Stimulated activated naive CD4-positive, alpha-beta T cell (primary cell): Measurements from ENCODE around the gene U2AF1L4.
"Not testable (repeated sequence)": the region's sequence is repeated elsewhere in the genome, so short reads cannot be mapped to it uniquely, and the experiment has no call there.

Experiments used
- DNase-seq, 6 experiments: peaks; one replicate each; lab custom pipeline; 2025; lab: John Stamatoyannopoulos, UW

U2AF1L4 gene

GRCh38 chr19:35725216-35725861 is 19.9 kb downstream of the U2AF1L4 start:
- DNase-seq: no peak

GRCh38 chr19:35724560-35724959 is 20.7 kb downstream of the U2AF1L4 start:
- DNase-seq: no peak

- not testable (repeated sequence) for DNase-seq
Measured at GRCh38 chr19:35724132-35724531, 21.1 kb downstream of the U2AF1L4 start.

- DNase-seq: no peak
Measured at GRCh38 chr19:35723671-35724070, 21.5 kb downstream of the U2AF1L4 start.

- DNase-seq: no peak
Measured at GRCh38 chr19:35722897-35723296, 22.3 kb downstream of the U2AF1L4 start.

GRCh38 chr19:35722461-35722860 is 22.8 kb downstream of the U2AF1L4 start:
- DNase-seq: no peak

GRCh38 chr19:35721374-35721773 is 23.8 kb downstream of the U2AF1L4 start:
- DNase-seq: no peak

- no peak for DNase-seq
Measured at GRCh38 chr19:35720648-35721047, 24.6 kb downstream of the U2AF1L4 start.

GRCh38 chr19:35720163-35720524 is 25.1 kb downstream of the U2AF1L4 start:
- no peak for DNase-seq

GRCh38 chr19:35719402-35720162 is 25.6 kb downstream of the U2AF1L4 start:
- DNase-seq: no peak

- peak in 5 of 6 experiments; percentile 19 to 62 (median 45) for DNase-seq
Measured at GRCh38 chr19:35718345-35719041, 26.7 kb downstream of the U2AF1L4 start.

GRCh38 chr19:35717665-35718344 is 27.4 kb downstream of the U2AF1L4 start, which contains the start of gene KMT2B:
KMT2B (plus strand) TSS chr19:35718003; CDS start chr19:35718019, 16 bp downstream.
- no peak for DNase-seq

- DNase-seq: peak; percentile 89 to 98 (median 96)
Measured at GRCh38 chr19:35716801-35717664, 28.2 kb downstream of the U2AF1L4 start.

- peak in 2 of 6 experiments; percentile 27 to 29 for DNase-seq
Measured at GRCh38 chr19:35715981-35716800, 29.0 kb downstream of the U2AF1L4 start.

- no peak for DNase-seq
Measured at GRCh38 chr19:35715355-35715809, 29.8 kb downstream of the U2AF1L4 start.

GRCh38 chr19:35714601-35715354 is 30.4 kb downstream of the U2AF1L4 start:
- DNase-seq: no peak

GRCh38 chr19:35713904-35714495 is 31.2 kb downstream of the U2AF1L4 start:
- DNase-seq: no peak

GRCh38 chr19:35713506-35713850 is 31.7 kb downstream of the U2AF1L4 start:
- peak in 1 of 6 experiments; percentile 52 for DNase-seq
